Activated CD8-positive, alpha-beta memory T cell treated with anti-CD3 and anti-CD28 coated beads for 1 hour (primary cell): ENCODE measurements around the gene AVP.
"Not testable (repeated sequence)": the region's sequence is repeated elsewhere in the genome, so short reads cannot be mapped to it uniquely, and the experiment has no call there.

Source experiments
- DNase-seq, 2 donors: peaks; one replicate each; pipeline ENCODE4 v3.0.0-alpha.2; 2020; ENCODE audit warnings: low read depth in 1 of 2; ENCODE audit errors: extremely low read depth in 1 of 2

AVP gene

GRCh38 chr20:3084283-3084985 lies at the start of gene AVP:
AVP (minus strand) TSS chr20:3084724; CDS start chr20:3084674, 50 bp downstream.
- DNase-seq = no peak

- no peak for DNase-seq
These were observed 49.6 kb upstream of the AVP start for GRCh38 chr20:3134151-3134550.

GRCh38 chr20:3133155-3133554 lies 48.6 kb upstream of the AVP start:
- DNase-seq = no peak

- DNase-seq = no peak
These were observed 45.6 kb upstream of the AVP start for GRCh38 chr20:3130051-3130600.

- no peak for DNase-seq
These were observed 44.6 kb upstream of the AVP start for GRCh38 chr20:3129094-3129493.

GRCh38 chr20:3128275-3128984 lies 43.9 kb upstream of the AVP start:
- DNase-seq = no peak

- no peak for DNase-seq
These were observed 42.0 kb upstream of the AVP start for GRCh38 chr20:3126527-3126859.

- DNase-seq = not testable (repeated sequence)
These were observed 41.4 kb upstream of the AVP start for GRCh38 chr20:3125776-3126526.

GRCh38 chr20:3124773-3125560 lies 40.4 kb upstream of the AVP start:
- not testable (repeated sequence) for DNase-seq

GRCh38 chr20:3124163-3124562 lies 39.6 kb upstream of the AVP start:
- not testable (repeated sequence) for DNase-seq

GRCh38 chr20:3123542-3123941 lies 39.0 kb upstream of the AVP start:
- no peak for DNase-seq

- DNase-seq = no peak
These were observed 37.6 kb upstream of the AVP start for GRCh38 chr20:3121955-3122610.

- DNase-seq = no peak
These were observed 36.9 kb upstream of the AVP start for GRCh38 chr20:3121271-3121911.

- no peak for DNase-seq
These were observed 34.5 kb upstream of the AVP start for GRCh38 chr20:3119044-3119443.

- DNase-seq = not testable (repeated sequence)
These were observed 33.4 kb upstream of the AVP start for GRCh38 chr20:3117839-3118379.

- no peak for DNase-seq
These were observed 31.8 kb upstream of the AVP start for GRCh38 chr20:3116341-3116740.

- DNase-seq = no peak
These were observed 30.9 kb upstream of the AVP start for GRCh38 chr20:3115190-3116107.

- no peak for DNase-seq
These were observed 27.5 kb upstream of the AVP start for GRCh38 chr20:3111995-3112394.
